ENCODE results near the gene AGAP1. TPM values are rescaled to one million over a fixed set of nuclear protein-coding genes. Genes with fewer than 3 reads are reported as not detected.

The AGAP1 gene
- total RNA-seq, 1 experiment from 2014 or later = 25.8 TPM

DNA sequence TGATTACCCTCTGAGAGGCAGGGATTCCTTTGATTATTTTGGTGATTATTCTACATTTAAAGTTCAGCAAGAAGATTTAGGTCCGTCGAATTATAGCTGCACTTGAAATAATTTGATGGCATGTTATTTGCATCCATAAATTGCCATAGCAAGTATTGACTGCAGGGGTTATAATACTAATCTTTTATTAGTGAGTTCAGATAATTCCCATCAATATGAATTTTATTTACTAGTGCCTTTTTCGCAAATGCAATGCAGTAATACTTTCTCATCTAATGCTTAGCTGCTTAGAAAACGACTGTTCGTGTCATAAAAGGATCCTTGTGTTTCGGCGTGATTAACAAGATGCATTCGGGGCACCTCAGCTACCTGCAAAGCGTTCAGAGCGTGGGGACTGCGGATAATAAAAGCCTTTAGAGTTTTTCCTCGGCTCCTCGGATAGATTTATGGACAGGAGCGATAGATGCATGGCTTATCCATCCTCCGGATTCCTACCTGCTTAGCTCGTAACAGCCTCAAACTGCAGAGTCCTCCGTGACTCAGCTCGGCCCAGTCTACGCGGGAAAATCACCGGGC lies 676.8 kb downstream of the AGAP1 start:
- peak overlapping the region; percentile 62 for H3K4me2 ChIP-seq (ENCODE audit: insufficient read depth, insufficient read length, low read length)
- H3K4me1 ChIP-seq (ENCODE audit: insufficient read depth, low read length) = peaks cover 19% of the 10 kb centered on the region
- no peaks in the 10 kb centered on the region for H3K79me1 ChIP-seq (ENCODE audit: insufficient read depth, low read depth, low read length, poor library complexity, severe bottlenecking)
- H3K27ac Mint-ChIP-seq = no peak overlapping the region
- H4K5ac ChIP-seq (ENCODE audit: insufficient read length, low read depth, low read length) = no peak overlapping the region
- H3K27me3 ChIP-seq (ENCODE audit: insufficient read depth, low read length) = peaks cover 90% of the 10 kb centered on the region
- H3K23ac ChIP-seq (ENCODE audit: insufficient read length, low read depth, low read length) = no peak overlapping the region
- peaks cover 30% of the 10 kb centered on the region for H3K23me2 ChIP-seq (ENCODE audit: insufficient read length, low read depth, low read length, poor library complexity, severe bottlenecking)
- H2BK120ac ChIP-seq (ENCODE audit: low read depth, low read length, poor library complexity, severe bottlenecking) = no peak overlapping the region
- H2AFZ ChIP-seq (ENCODE audit: low read length) = no peak overlapping the region
- no peak overlapping the region for H3T11ph ChIP-seq (ENCODE audit: low read length)
- H3K4ac ChIP-seq (ENCODE audit: low read depth, low read length) = no peak overlapping the region
- peaks cover 94% of the 10 kb centered on the region for H3K27me3 Mint-ChIP-seq (ENCODE audit: low read depth)
- no peak overlapping the region for H2BK15ac ChIP-seq (ENCODE audit: low read depth, low read length)
- H2BK20ac ChIP-seq (ENCODE audit: low read depth, low read length, poor library complexity, severe bottlenecking) = no peak overlapping the region
- H2BK12ac ChIP-seq (ENCODE audit: insufficient read length, low read depth, low read length) = no peak overlapping the region
- no CpG with 5 or more reads among the region's 21 CpGs for WGBS (ENCODE audit: extremely low coverage, insufficient read length, low lambda C conversion rate)
- H3K79me2 ChIP-seq (ENCODE audit: insufficient read depth, low read length) = no peaks in the 10 kb centered on the region
- peak overlapping the region in 1 of 2 experiments; percentile 76; a peak in 3 of 5 replicates for H3K4me3 Mint-ChIP-seq
- TF ChIP-seq, protein P1, sequence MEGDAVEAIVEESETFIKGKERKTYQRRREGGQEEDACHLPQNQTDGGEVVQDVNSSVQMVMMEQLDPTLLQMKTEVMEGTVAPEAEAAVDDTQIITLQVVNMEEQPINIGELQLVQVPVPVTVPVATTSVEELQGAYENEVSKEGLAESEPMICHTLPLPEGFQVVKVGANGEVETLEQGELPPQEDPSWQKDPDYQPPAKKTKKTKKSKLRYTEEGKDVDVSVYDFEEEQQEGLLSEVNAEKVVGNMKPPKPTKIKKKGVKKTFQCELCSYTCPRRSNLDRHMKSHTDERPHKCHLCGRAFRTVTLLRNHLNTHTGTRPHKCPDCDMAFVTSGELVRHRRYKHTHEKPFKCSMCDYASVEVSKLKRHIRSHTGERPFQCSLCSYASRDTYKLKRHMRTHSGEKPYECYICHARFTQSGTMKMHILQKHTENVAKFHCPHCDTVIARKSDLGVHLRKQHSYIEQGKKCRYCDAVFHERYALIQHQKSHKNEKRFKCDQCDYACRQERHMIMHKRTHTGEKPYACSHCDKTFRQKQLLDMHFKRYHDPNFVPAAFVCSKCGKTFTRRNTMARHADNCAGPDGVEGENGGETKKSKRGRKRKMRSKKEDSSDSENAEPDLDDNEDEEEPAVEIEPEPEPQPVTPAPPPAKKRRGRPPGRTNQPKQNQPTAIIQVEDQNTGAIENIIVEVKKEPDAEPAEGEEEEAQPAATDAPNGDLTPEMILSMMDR (conservative IDR thresholded peaks at IDR 0.05) = no peak
- H3K14ac ChIP-seq (ENCODE audit: insufficient read depth, low read length) = no peak overlapping the region
- no peak overlapping the region for H2AK5ac ChIP-seq (ENCODE audit: insufficient read length, low read length)
- H3K4me1 Mint-ChIP-seq = peaks cover 52 to 57% of the 10 kb centered on the region in 2 experiments
- peaks cover 3 to 20% of the 10 kb centered on the region in 2 experiments; a peak in 3 of 5 replicates for H3K9me3 Mint-ChIP-seq
- no peak overlapping the region for H4K91ac ChIP-seq (ENCODE audit: insufficient read length, low read depth, low read length)
- no peaks in the 10 kb centered on the region for H3K9me3 ChIP-seq (ENCODE audit: control insufficient read depth, low read depth, low read length)
- no peak overlapping the region for H3K18ac ChIP-seq (ENCODE audit: insufficient read length, low read depth, low read length)
- no peak overlapping the region for H3K56ac ChIP-seq (ENCODE audit: insufficient read length, low read depth, low read length)
- no peak overlapping the region for H3K9ac ChIP-seq (ENCODE audit: extremely low read depth, insufficient read length, low read length)
- DNase-seq = no peak
- no peak overlapping the region for H3K27ac ChIP-seq (ENCODE audit: insufficient read length, low read depth, low read length)
- H4K20me1 ChIP-seq (ENCODE audit: control insufficient read depth, insufficient read depth, insufficient read length) = no peaks in the 10 kb centered on the region
- H4K8ac ChIP-seq (replicated peaks; ENCODE audit: insufficient read length, low read depth, low read length) = no peak overlapping the region
- H3K36me3 Mint-ChIP-seq (ENCODE audit: insufficient read depth in 1 of 3, low read depth in 3 of 3) = peaks cover 0 to 4% (median 0%) of the 10 kb centered on the region in 3 experiments; a peak in 2 of 7 replicates
- no peak overlapping the region for H2BK5ac ChIP-seq (ENCODE audit: insufficient read length, low read length)

Data from H9 (cell line).